GM10266 (cell line): ENCODE data around the gene SERTAD1.

Source experiments
- DNase-seq: peaks from one replicate; pipeline ENCODE4 v3.0.0; 2012; ENCODE audit errors: extremely low spot score
- TF ChIP-seq, protein P1 (sequence below): IDR thresholded peaks from 2 replicates; pipeline ENCODE4 v1.5.1; 2012; ENCODE audit warnings: mild to moderate bottlenecking, low read depth; ENCODE audit not compliant: control insufficient read depth, insufficient read depth; ENCODE audit errors: missing control alignments

Gene SERTAD1

GRCh38 chr19:40376286-40376862, 49.4 kb downstream of the SERTAD1 start:
- DNase-seq, result no peak
- TF ChIP-seq, protein P1, sequence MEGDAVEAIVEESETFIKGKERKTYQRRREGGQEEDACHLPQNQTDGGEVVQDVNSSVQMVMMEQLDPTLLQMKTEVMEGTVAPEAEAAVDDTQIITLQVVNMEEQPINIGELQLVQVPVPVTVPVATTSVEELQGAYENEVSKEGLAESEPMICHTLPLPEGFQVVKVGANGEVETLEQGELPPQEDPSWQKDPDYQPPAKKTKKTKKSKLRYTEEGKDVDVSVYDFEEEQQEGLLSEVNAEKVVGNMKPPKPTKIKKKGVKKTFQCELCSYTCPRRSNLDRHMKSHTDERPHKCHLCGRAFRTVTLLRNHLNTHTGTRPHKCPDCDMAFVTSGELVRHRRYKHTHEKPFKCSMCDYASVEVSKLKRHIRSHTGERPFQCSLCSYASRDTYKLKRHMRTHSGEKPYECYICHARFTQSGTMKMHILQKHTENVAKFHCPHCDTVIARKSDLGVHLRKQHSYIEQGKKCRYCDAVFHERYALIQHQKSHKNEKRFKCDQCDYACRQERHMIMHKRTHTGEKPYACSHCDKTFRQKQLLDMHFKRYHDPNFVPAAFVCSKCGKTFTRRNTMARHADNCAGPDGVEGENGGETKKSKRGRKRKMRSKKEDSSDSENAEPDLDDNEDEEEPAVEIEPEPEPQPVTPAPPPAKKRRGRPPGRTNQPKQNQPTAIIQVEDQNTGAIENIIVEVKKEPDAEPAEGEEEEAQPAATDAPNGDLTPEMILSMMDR, result no peak

DNA sequence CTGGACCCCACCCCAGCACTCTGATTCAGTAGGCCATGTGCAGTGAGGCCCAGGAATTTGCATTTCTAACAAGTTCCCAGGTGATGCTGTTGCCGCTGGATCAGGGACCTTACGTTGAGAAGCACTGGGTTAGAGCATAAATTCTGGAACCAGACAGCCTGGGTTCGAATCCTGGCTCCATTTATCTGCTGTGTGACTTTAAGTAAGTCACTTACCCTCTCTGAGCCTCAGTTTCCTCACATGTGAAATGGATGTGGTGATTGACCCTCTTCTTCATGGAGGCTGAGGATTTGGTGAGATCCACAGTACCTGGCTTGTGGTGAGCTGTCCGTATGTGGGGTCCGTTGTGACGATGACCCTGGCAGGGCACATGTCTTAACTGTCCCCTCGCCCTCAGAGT, 51.7 kb downstream of the SERTAD1 start:
- TF ChIP-seq, protein P1, result no peak
- DNase-seq, result no peak

- TF ChIP-seq, protein P1, result no peak
Measured at GRCh38 chr19:40371802-40372122, 54.0 kb downstream of the SERTAD1 start.

More at GRCh38 chr19:40371802-40372122, 54.0 kb downstream of the SERTAD1 start:
- DNase-seq, result no peak
